Measurements from ENCODE around the gene RIPOR1. TPM values are rescaled to one million over a fixed set of nuclear protein-coding genes. Genes with fewer than 3 reads are reported as not detected.

Gene RIPOR1
- total RNA-seq, 2 experiments from 2014 or later, result 24.6 to 32.7 TPM

DNA sequence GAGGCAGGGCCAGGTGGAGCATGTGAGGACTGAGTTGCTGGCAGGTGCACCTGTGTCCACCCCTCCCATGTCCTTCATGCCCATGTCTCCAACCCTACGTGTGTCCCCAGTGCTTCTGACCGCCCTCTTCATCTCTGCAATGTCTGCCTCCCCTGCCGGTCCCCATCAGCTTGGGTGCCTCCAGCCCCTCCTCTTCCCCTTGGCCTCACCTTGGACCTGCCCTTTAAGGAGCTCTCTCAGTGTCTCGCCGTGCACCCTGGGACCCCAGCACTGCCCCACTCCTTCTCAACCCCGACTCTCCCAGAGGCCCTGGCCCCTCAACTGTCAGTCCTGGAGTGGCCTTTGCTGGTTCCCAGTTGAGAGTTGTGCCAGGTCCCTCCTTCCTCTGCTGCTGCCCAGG, 15.0 kb downstream of the RIPOR1 start:
- ChIA-PET CTCF (interaction anchor here (0.8 to 8.2 kb wide), 4 partner anchors 16 to 273 kb away, joined by 3 to 334 read pairs (median 30); partner anchors contain the start of genes CARMIL2 and CTCF), POLR2A (interaction anchor here (7.9 to 8.8 kb wide), 2 partner anchors 16 to 101 kb away, joined by 107 to 277 read pairs; partner anchors contain the start of genes CARMIL2 and CTCF)
- H3K36me3 Mint-ChIP-seq (ENCODE audit: low read depth), result peaks cover 31% of the 10 kb centered on the region
- H3K4me3 Mint-ChIP-seq, result no peak overlapping the region
- DNase-seq, result no peak
- H3K4me1 Mint-ChIP-seq, result peaks cover 54% of the 10 kb centered on the region
- H3K27ac Mint-ChIP-seq, result peak overlapping the region; percentile 54
- H3K27me3 Mint-ChIP-seq, result no peaks in the 10 kb centered on the region
- H3K9me3 Mint-ChIP-seq, result no peaks in the 10 kb centered on the region

DNA sequence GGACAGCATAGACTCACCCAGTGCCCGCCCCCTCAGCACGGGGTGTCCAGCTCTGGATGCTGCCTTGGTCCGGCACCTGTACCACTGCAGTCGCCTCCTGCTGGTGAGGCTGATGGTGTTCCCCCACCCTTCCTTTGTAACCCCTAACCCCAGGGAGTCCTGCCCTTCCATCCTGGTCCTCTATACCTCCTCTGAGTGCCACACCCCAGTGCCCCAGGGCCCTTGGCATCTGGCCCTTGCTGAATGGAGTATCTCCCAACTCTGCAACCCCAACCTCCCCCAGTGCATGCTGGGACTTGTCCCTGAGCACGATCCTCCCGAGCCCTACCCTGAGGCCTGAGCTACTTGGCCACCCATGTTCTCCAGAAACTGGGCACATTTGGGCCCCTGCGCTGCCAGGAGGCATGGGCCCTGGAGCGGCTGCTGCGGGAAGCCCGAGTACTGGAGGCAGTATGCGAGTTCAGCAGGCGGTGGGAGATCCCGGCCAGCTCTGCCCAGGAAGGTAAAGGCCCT, 15.8 kb downstream of the RIPOR1 start:
- Mint-ChIP-seq H3K36me3 (ENCODE audit: low read depth) (peaks cover 27% of the 10 kb centered on the region), H3K27ac (peak overlapping the region; percentile 54), H3K4me3 (no peak overlapping the region), H3K4me1 (peaks cover 47% of the 10 kb centered on the region), H3K9me3 (no peaks in the 10 kb centered on the region), H3K27me3 (no peaks in the 10 kb centered on the region)
- POLR2A ChIA-PET, result interaction anchor here (1.6 to 8.8 kb wide), 3 partner anchors 15 to 100 kb away, joined by 6 to 277 read pairs (median 107); partner anchors contain the start of genes CARMIL2 and CTCF
- CTCF ChIA-PET, result interaction anchor here (1.6 to 8.2 kb wide), 4 partner anchors 15 to 100 kb away, joined by 7 to 334 read pairs (median 30); partner anchors contain the start of genes ATP6V0D1, CARMIL2 and CTCF
- DNase-seq, result no peak

- no peak overlapping the region for H3K4me3 Mint-ChIP-seq
- H3K27ac Mint-ChIP-seq, result no peak overlapping the region
- no peaks in the 10 kb centered on the region for H3K27me3 Mint-ChIP-seq
- no peaks in the 10 kb centered on the region for H3K9me3 Mint-ChIP-seq
- ChIA-PET CTCF (interaction anchor here (0.6 to 8.2 kb wide), 6 partner anchors 14 to 100 kb away, joined by 3 to 334 read pairs (median 18); partner anchors contain the start of genes ATP6V0D1, CARMIL2 and CTCF), POLR2A (interaction anchor here (1.6 to 8.8 kb wide), 3 partner anchors 14 to 100 kb away, joined by 6 to 277 read pairs (median 107); partner anchors contain the start of genes CARMIL2 and CTCF)
- peaks cover 29% of the 10 kb centered on the region for H3K36me3 Mint-ChIP-seq (ENCODE audit: low read depth)
- no peak for DNase-seq
- H3K4me1 Mint-ChIP-seq, result peaks cover 49% of the 10 kb centered on the region
These were observed 16.4 kb downstream of the RIPOR1 start for GRCh38 chr16:67544844-67545664.

- no peak for DNase-seq
- H3K36me3 Mint-ChIP-seq (ENCODE audit: low read depth), result peaks cover 25% of the 10 kb centered on the region
- H3K27ac Mint-ChIP-seq, result no peak overlapping the region
- H3K27me3 Mint-ChIP-seq, result no peaks in the 10 kb centered on the region
- ChIA-PET CTCF (interaction anchor here (1.1 to 8.2 kb wide), 6 partner anchors 14 to 122 kb away, joined by 3 to 334 read pairs (median 30); partner anchors contain the start of genes ATP6V0D1, C16orf86, CARMIL2 and CTCF), POLR2A (interaction anchor here (1.6 to 8.8 kb wide), 3 partner anchors 14 to 99 kb away, joined by 6 to 277 read pairs (median 107); partner anchors contain the start of genes CARMIL2 and CTCF)
- H3K4me3 Mint-ChIP-seq, result no peak overlapping the region
- peaks cover 47% of the 10 kb centered on the region for H3K4me1 Mint-ChIP-seq
- H3K9me3 Mint-ChIP-seq, result no peaks in the 10 kb centered on the region
These were observed 17.0 kb downstream of the RIPOR1 start for GRCh38 chr16:67545665-67546024.

DNA sequence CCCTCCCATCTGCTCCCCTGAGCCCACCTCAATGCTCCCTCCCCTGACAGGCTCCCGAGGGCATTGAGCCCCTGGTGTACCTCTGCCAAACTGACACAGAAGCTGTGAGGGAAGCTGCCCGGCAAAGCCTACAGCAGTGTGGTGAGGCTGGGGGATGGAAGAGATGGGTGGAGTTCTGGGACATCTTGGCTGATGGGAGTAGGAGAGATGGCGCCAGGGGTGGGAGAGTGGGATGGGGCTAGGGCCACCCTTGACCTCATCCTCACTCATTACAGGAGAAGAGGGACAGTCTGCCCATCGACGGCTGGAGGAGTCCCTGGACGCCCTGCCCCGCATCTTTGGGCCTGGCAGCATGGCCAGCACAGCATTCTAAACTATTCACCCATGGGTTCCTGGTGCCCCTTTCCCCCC, 17.5 kb downstream of the RIPOR1 start:
- H3K27me3 Mint-ChIP-seq, result no peaks in the 10 kb centered on the region
- H3K27ac Mint-ChIP-seq, result peak overlapping the region; percentile 96

DNA sequence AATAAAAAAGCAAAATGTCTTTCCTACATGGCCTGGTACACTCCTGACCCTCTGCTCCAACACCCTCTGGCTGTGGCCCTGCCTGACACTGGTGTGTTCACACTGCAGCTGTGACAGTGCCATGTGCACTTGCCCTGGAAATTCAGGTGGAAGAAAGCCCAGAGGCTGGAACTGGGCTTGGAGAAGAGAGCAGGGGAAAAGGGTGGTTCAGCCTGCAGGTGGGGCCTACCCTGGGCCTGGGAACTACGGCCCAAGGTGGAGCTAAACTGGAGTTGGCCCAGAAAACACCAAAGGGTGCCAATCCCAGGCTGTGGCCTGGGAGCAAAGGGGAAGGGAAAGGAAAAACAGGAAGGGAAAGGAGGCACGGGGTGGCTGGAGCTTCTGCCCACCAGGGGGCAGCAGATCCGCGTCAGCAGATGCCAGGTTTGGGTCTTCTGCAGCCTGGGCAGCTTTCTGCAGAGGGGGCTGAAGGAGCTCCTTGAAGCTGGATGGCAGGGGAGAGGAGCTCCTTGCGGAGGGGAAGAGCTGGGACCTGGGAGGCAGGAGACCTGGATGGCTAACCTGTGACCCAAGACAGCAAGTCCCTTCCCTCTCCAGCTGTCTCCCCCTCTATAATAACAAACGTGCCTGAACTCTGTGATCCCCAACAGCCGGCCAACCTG, 18.3 kb downstream of the RIPOR1 start:
- H3K27me3 Mint-ChIP-seq, result no peaks in the 10 kb centered on the region
- peaks cover 47% of the 10 kb centered on the region for H3K4me1 Mint-ChIP-seq
- H3K36me3 Mint-ChIP-seq (ENCODE audit: low read depth), result peaks cover 17% of the 10 kb centered on the region
- DNase-seq, result peak; percentile 81
- H3K9me3 Mint-ChIP-seq, result no peaks in the 10 kb centered on the region
- CTCF ChIA-PET, result interaction anchor here (0.6 to 8.2 kb wide), 50 partner anchors 9 to 663 kb away, joined by 3 to 334 read pairs (median 5); partner anchors contain the start of genes ACD, ATP6V0D1, C16orf86 and CARMIL2
- peak overlapping the region; percentile 37 for H3K4me3 Mint-ChIP-seq
- POLR2A ChIA-PET, result interaction anchor here (0.6 to 8.8 kb wide), 13 partner anchors 9 to 389 kb away, joined by 3 to 277 read pairs (median 4); partner anchors contain the start of genes ACD, ATP6V0D1, C16orf86 and CARMIL2
- peak overlapping the region; percentile 96 for H3K27ac Mint-ChIP-seq

More for the DNA sequence above, 17.5 kb downstream of the RIPOR1 start:
- H3K4me3 Mint-ChIP-seq, result no peak overlapping the region
- DNase-seq, result no peak
- H3K9me3 Mint-ChIP-seq, result no peaks in the 10 kb centered on the region
- CTCF ChIA-PET, result interaction anchor here (1.1 to 8.2 kb wide), 13 partner anchors 13 to 122 kb away, joined by 3 to 334 read pairs (median 13); partner anchors contain the start of genes ACD, ATP6V0D1, C16orf86 and CARMIL2
- peaks cover 22% of the 10 kb centered on the region for H3K36me3 Mint-ChIP-seq (ENCODE audit: low read depth)
- peaks cover 47% of the 10 kb centered on the region for H3K4me1 Mint-ChIP-seq
- POLR2A ChIA-PET, result interaction anchor here (7.9 to 8.8 kb wide), 2 partner anchors 13 to 99 kb away, joined by 107 to 277 read pairs; partner anchors contain the start of genes CARMIL2 and CTCF

- ChIA-PET CTCF (interaction anchor here (0.6 to 8.2 kb wide), 50 partner anchors 10 to 663 kb away, joined by 3 to 334 read pairs (median 5); partner anchors contain the start of genes ACD, ATP6V0D1, C16orf86 and CARMIL2), POLR2A (interaction anchor here (0.7 to 8.8 kb wide), 14 partner anchors 10 to 389 kb away, joined by 3 to 277 read pairs (median 4); partner anchors contain the start of genes ACD, ATP6V0D1, C16orf86 and CARMIL2)
- Mint-ChIP-seq H3K27me3 (no peaks in the 10 kb centered on the region), H3K9me3 (no peaks in the 10 kb centered on the region), H3K27ac (peak overlapping the region; percentile 96), H3K4me3 (peak overlapping the region; percentile 37), H3K4me1 (peaks cover 46% of the 10 kb centered on the region), H3K36me3 (ENCODE audit: low read depth) (peaks cover 13% of the 10 kb centered on the region)
- peak; percentile 49 for DNase-seq
These were observed 19.0 kb downstream of the RIPOR1 start for GRCh38 chr16:67547423-67548264.

DNA sequence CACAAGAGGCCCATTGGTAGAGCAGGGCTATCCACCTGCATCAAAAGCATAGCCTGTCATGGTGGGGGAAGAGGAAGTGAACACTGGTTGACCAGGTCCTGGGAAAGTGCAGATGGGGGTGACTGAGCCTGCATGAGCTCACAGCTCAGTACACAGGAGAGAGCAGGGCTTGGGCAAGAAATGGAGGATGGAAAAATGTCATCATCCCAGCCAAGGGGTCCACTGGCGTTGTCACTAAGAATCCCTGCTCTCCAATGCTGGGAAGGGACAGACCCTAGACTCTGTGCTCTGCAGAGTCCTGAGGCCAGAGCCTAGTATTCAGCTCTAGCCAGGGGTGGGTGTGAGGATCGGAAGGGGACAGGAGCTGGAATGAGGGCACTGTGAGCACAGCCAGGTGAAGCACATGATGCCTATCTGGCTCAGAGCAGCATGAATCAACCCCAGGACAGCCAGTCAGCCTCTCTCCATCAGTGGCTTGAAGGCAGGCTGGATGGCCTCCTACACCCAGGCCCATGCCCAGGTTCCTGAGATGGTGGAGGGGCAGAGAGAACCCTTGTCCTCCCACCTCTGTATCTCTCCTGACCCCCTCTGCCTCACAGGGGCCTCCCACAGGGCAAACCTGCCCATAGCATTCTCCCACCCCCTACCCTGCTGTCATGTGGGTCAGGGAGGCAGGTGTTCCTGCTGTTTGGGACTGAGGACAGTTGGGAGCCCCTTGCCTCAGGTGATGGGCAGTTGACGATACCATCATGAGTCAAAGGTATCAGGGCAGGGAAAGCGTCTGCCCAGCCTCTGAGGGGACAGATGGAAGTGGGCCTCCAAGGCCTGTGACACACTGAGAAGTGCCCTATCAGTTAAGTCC, 19.9 kb downstream of the RIPOR1 start:
- ChIA-PET POLR2A (interaction anchor here (1.1 to 8.8 kb wide), 9 partner anchors 11 to 120 kb away, joined by 3 to 277 read pairs (median 6); partner anchors contain the start of genes ACD, ATP6V0D1, C16orf86 and CARMIL2), CTCF (interaction anchor here (0.9 to 8.2 kb wide), 21 partner anchors 11 to 268 kb away, joined by 3 to 334 read pairs (median 10); partner anchors contain the start of genes ACD, ATP6V0D1, C16orf86 and CARMIL2)
- no peak for DNase-seq
- Mint-ChIP-seq H3K4me1 (peaks cover 41% of the 10 kb centered on the region), H3K36me3 (ENCODE audit: low read depth) (peaks cover 13% of the 10 kb centered on the region), H3K27ac (peak overlapping the region; percentile 96), H3K4me3 (no peak overlapping the region), H3K9me3 (no peaks in the 10 kb centered on the region), H3K27me3 (no peaks in the 10 kb centered on the region)

GRCh38 chr16:67549240-67549639, 20.6 kb downstream of the RIPOR1 start:
- Mint-ChIP-seq H3K36me3 (ENCODE audit: low read depth) (peaks cover 11% of the 10 kb centered on the region), H3K4me3 (no peak overlapping the region), H3K27me3 (no peaks in the 10 kb centered on the region), H3K9me3 (no peaks in the 10 kb centered on the region), H3K4me1 (peaks cover 39% of the 10 kb centered on the region), H3K27ac (peak overlapping the region; percentile 96)
- ChIA-PET POLR2A (interaction anchor here (0.9 to 6.0 kb wide), 2 partner anchors 14 to 29 kb away, joined by 3 to 61 read pairs; partner anchors contain the start of gene CTCF), CTCF (interaction anchor here (1.3 to 6.3 kb wide), 3 partner anchors 12 to 96 kb away, joined by 3 to 53 read pairs (median 43); partner anchors contain the start of genes CARMIL2 and CTCF)
- no peak for DNase-seq

GRCh38 chr16:67549936-67550335, 21.3 kb downstream of the RIPOR1 start:
- H3K4me1 Mint-ChIP-seq, result peaks cover 43% of the 10 kb centered on the region
- no peak overlapping the region for H3K4me3 Mint-ChIP-seq
- no peak for DNase-seq
- ChIA-PET POLR2A (interaction anchor here (0.8 to 6.0 kb wide), 3 partner anchors 13 to 95 kb away, joined by 3 to 61 read pairs (median 3); partner anchors contain the start of genes CARMIL2 and CTCF), CTCF (interaction anchor here (1.3 to 6.3 kb wide), 2 partner anchors 12 to 95 kb away, joined by 3 to 43 read pairs; partner anchors contain the start of genes CARMIL2 and CTCF)
- H3K9me3 Mint-ChIP-seq, result no peaks in the 10 kb centered on the region
- no peaks in the 10 kb centered on the region for H3K27me3 Mint-ChIP-seq
- H3K27ac Mint-ChIP-seq, result peak overlapping the region; percentile 44
- H3K36me3 Mint-ChIP-seq (ENCODE audit: low read depth), result peaks cover 11% of the 10 kb centered on the region
